HG03354 (cell line): ENCODE measurements around the gene DSCAM.

Source experiments
- ATAC-seq: cut with Tn5 transposase; IDR thresholded peaks from one replicate; pipeline ENCODE4 v1.9.1; 2021; ENCODE audit warnings: mild to moderate bottlenecking; ENCODE audit not compliant: unreplicated experiment, poor library complexity, severe bottlenecking

DSCAM gene

GRCh38 chr21:40134731-40135492 is 712.0 kb downstream of the DSCAM start:
- no peak for ATAC-seq

- ATAC-seq: no peak
Observed at GRCh38 chr21:40130476-40130875, 716.5 kb downstream of the DSCAM start.

DNA sequence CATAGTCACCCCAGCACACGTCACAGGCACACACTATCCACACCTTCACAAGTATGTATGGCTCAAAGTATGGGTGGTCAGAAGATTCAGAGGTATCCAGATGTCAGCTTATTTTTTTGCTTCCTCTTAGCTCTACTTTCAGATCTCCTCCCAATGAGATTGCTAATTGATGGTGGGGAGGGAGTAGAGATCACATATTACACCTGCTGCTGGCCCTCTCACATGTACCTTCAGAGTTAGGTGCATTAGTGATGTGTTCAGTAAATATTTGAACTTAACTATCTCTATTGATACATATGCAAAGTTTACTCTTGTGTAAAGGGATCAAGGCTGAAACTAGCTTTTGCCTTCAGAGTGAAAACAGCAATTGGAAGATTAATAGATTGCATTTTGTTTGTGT is 717.1 kb downstream of the DSCAM start:
- ATAC-seq: no peak

DNA sequence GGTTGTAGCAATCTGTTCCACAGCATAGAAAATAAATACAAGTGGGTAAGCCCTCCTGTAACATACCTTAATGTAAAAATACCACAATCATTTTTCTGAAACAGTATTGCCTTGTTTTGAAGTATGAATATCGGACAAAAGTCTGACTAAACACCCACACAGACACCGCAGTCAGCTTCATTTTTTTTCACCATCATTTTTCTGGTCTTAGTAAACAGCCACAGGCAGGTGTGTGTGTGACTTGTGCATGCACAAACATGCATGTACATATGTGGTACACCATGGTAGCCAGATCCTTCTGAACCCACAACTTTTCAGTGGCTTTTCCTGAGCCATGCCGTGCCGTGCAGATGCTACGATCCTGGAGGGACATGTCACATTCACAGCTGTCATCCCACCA is 718.1 kb downstream of the DSCAM start:
- no peak for ATAC-seq

GRCh38 chr21:40120940-40121575 is 725.9 kb downstream of the DSCAM start:
- ATAC-seq: no peak

GRCh38 chr21:40118527-40118926 is 728.4 kb downstream of the DSCAM start:
- ATAC-seq: no peak

GRCh38 chr21:40117236-40117635 is 729.7 kb downstream of the DSCAM start:
- no peak for ATAC-seq

DNA sequence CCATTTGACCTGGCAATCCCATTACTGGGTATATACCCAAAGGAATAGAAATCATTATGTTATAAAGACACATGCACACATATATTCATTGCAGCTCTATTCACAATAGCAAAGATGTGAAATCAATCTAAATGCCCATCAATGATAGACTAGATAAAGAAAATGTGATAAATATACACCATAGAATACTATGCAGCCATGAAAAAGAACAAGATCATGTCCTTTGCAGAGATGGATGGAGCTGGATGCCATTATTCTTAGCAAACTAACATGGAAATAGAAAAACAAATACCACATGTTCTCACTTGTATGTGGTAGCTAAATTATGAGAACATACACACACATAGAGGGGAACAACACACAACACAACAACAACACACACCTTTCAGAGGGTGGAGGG is 731.2 kb downstream of the DSCAM start:
- no peak for ATAC-seq

DNA sequence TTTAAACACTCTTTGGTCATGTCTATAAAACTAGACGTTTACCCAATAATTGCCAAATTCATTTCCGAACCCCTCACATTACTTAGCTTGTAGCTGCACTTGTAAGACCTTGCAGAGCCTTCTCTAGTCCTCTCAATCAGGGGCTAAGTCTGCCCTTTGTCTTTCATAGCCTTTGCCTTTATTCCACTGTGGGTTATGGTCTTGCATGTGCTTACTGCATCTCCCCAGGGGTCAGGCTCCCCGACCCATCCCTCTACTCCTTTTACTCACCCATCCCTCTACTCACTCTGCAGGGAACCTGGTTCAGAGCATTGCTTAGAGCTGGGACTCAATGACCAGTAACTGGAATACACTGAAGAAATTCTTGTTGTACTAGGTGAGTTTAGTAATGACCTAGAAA is 744.3 kb downstream of the DSCAM start:
- ATAC-seq: no peak

GRCh38 chr21:40099809-40100208 is 747.1 kb downstream of the DSCAM start:
- no peak for ATAC-seq

GRCh38 chr21:40095477-40095876 is 751.5 kb downstream of the DSCAM start:
- no peak for ATAC-seq

GRCh38 chr21:40080385-40080784 is 766.6 kb downstream of the DSCAM start:
- no peak for ATAC-seq

DNA sequence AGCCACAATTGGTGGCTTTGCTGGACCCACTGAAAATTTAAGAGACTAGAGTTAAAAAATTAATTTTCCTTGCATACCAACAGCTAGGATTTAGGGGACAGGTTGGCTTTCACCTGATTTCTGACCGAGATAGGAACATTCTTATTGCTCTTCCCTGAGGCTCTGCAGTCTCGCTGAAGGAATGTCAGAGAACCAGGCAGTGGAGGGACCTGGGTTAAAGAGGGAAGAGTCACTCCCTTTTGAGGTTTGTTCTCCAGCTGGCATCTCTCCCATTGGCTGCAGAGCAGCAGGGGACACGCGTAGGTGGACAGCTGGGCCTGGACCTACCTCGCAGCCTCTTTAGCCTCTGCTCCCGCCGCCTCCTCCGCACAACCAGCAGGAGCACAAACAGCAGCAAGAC is 772.2 kb downstream of the DSCAM start:
- no peak for ATAC-seq

GRCh38 chr21:40074198-40074597 is 772.8 kb downstream of the DSCAM start:
- ATAC-seq: no peak

GRCh38 chr21:40073642-40074041 is 773.3 kb downstream of the DSCAM start:
- ATAC-seq: no peak

DNA sequence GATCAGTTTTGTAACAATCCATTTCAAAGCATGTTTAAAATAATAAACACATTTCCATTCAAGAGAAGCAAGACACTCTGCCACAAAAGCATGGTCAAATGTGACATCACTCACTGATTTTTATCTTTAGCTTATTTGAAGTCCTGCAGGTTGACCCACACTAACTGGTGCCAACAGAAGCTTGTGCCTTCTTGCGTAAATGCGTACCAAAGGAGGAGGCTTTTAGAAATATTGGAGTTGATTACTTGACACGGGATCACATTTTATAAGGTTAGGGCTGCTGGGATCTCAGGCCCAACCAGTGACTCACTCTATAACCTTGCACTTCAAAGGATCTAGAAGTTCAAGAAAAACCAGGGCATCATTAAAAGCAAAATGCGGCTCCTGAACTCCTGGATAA is 776.1 kb downstream of the DSCAM start:
- no peak for ATAC-seq

GRCh38 chr21:40067751-40068150 is 779.2 kb downstream of the DSCAM start:
- ATAC-seq: no peak

- ATAC-seq: no peak
Observed at GRCh38 chr21:40066221-40066620, 780.7 kb downstream of the DSCAM start.

- ATAC-seq: no peak
Observed at GRCh38 chr21:40060083-40060677, 786.8 kb downstream of the DSCAM start.

DNA sequence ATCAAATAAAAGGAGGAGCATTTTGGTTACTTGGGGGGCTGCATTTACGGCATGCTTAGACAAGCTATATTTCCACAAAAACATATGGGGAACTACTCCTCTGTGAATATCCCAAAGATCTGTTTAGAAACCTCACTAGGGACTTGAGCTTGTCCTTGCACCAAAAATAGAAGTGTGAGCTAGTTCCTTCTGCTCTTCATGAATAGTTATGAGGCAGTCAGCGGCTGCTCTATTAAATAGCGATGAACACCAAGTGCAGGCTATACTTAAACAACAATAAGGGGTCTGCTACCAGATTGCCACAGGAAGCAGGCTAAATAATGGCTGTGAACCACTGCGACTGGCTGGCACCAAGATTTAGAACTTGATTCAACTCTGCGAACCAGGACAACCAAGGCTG is 789.6 kb downstream of the DSCAM start:
- no peak for ATAC-seq

GRCh38 chr21:40056031-40056430 is 790.9 kb downstream of the DSCAM start:
- ATAC-seq: no peak
